ENCODE measurements around the gene MGAT4A. TPM values are rescaled to one million over a fixed set of nuclear protein-coding genes. Genes with fewer than 3 reads are reported as not detected.

Gene MGAT4A
- total and polyA plus RNA-seq, 2 of the 8 experiments (the other 6 are each of a cell fraction or from before 2014, with no cell fraction given): 1.4 to 7.7 TPM

DNA sequence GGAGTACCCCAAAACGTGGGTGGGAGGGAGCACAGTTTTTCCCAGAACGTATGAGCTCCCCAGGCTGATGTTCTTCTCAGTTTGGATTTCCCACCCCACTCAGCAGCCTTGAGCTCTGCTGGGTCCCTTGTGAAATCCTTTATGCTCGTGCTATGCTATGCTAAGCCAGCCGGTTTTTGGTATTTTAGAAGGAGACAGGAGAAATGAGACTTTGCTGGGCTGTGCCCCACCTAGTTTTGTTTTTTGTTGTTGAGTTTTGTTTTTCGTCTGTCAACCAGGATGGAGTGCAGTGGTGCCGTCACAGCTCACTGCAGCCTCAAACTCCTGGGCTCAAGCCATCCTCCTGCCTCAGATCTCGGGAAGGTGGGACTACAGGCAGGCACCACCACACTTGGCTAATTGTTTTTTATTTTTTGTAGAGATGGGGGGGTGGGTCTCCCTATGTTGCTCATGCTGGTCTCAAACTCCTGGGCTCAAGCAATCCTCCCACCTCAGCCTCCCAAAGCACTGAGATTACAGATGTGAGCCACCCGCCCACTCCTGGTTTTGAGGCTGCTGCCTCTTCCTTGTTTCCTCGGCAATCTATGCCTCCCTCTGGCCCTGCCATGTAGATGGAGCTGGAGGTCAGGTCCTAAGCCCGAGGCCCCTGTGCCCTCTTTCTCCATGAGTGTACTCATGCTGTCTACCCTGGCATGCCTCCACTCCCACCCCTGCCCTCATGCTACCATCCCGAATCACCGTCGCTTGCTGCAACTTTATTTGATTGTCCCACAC is 17.5 kb upstream of the MGAT4A start:
- Histone ChIP-seq H3K4me2 (ENCODE audit: insufficient read depth in 1 of 2, low read depth in 2 of 2, low read length in 2 of 2) (no peak overlapping the region), H2BK20ac (ENCODE audit: low read length) (no peak overlapping the region), H3K4me1 (replicated peaks in 1 of 4; ENCODE audit: control insufficient read depth in 3 of 4, insufficient read depth in 4 of 4, low read length in 3 of 4) (peaks cover 0 to 3% (median under 1%) of the 10 kb centered on the region in 4 experiments; a peak in 2 of 7 replicates), H3K79me2 (ENCODE audit: control insufficient read depth in 1 of 2, insufficient read depth in 2 of 2, low read length in 2 of 2) (no peaks in the 10 kb centered on the region), H2BK120ac (replicated peaks; ENCODE audit: low read depth, low read length) (no peak overlapping the region), H4K20me1 (replicated peaks in 1 of 2; ENCODE audit: control insufficient read depth in 1 of 2, insufficient read depth in 2 of 2, low read length in 2 of 2) (no peaks in the 10 kb centered on the region), H3K9me3 (ENCODE audit: insufficient read depth in 2 of 2, low read depth in 1 of 2, low read length in 1 of 2) (no peaks in the 10 kb centered on the region), H2AFZ (ENCODE audit: low read length) (no peak overlapping the region), H2AK5ac (ENCODE audit: low read depth, low read length) (no peak overlapping the region), H4K91ac (replicated peaks; ENCODE audit: insufficient read length, low read length) (peak overlapping the region; percentile 5), H2BK12ac (ENCODE audit: low read depth, low read length) (no peak overlapping the region), H2BK15ac (ENCODE audit: low read length) (no peak overlapping the region), H4K8ac (ENCODE audit: extremely low read depth, insufficient read depth, low read length) (no peak overlapping the region), H3K18ac (ENCODE audit: extremely low read depth, low read length) (no peak overlapping the region), H4K5ac (ENCODE audit: insufficient read length, low read depth, low read length) (no peak overlapping the region), H3K79me1 (ENCODE audit: low read depth, low read length) (no peaks in the 10 kb centered on the region; the same call in 1 of the 2 replicates), H3K27ac (ENCODE audit: low read depth, low read length) (no peak overlapping the region), H3K14ac (ENCODE audit: insufficient read length) (no peak overlapping the region), H3K23ac (ENCODE audit: insufficient read length) (no peak overlapping the region), H3K4me3 (ENCODE audit: extremely low read depth in 1 of 4, insufficient read depth in 2 of 4, low read depth in 3 of 4, low read length in 4 of 4) (no peak overlapping the region), H3K9ac (replicated peaks in 1 of 4; ENCODE audit: extremely low read depth in 1 of 4, low read depth in 3 of 4, low read length in 3 of 4) (no peak overlapping the region), H3K23me2 (ENCODE audit: low read depth, low read length) (no peaks in the 10 kb centered on the region), H3K56ac (replicated peaks; ENCODE audit: insufficient read length, low read depth, low read length) (no peak overlapping the region), H2BK5ac (ENCODE audit: low read depth, low read length) (no peak overlapping the region), H3K27me3 (replicated peaks in 1 of 4; ENCODE audit: control insufficient read depth in 3 of 4, extremely low read depth in 1 of 4, insufficient read depth in 3 of 4, low read length in 3 of 4) (no peaks in the 10 kb centered on the region), H3K36me3 (ENCODE audit: control insufficient read depth in 2 of 4, insufficient read depth in 4 of 4, low read length in 3 of 4) (no peaks in the 10 kb centered on the region), H3K4ac (replicated peaks; ENCODE audit: insufficient read length, low read depth, low read length) (no peak overlapping the region)
- no peak for DNase-seq (ENCODE audit: low read depth in 1 of 2, low spot score in 2 of 2)
- TF ChIP-seq BCL11A (IDR thresholded peaks at IDR 0.05; ENCODE audit: low read depth in 2 of 2, low read length in 2 of 2) (no peak), POLR2AphosphoS5 (IDR thresholded peaks at IDR 0.05; ENCODE audit: low read depth, low read length) (no peak), EZH2 (IDR thresholded peaks at IDR 0.05; ENCODE audit: low read depth, low read length, severe bottlenecking) (no peak), EP300 (IDR thresholded peaks at IDR 0.05; ENCODE audit: borderline replicate concordance in 1 of 2, low read depth in 2 of 2, low read length in 2 of 2) (no peak), ZNF274 (IDR thresholded peaks at IDR 0.05; ENCODE audit: borderline replicate concordance, extremely low read depth, low read length) (no peak), YY1 (IDR thresholded peaks at IDR 0.05; ENCODE audit: low read depth, low read length) (no peak), TBP (IDR thresholded peaks at IDR 0.05; ENCODE audit: low read depth, low read length) (no peak)
- WGBS, 2 experiments (ENCODE audit: extremely low coverage in 1 of 2, insufficient coverage in 1 of 2, insufficient read length in 1 of 2, insufficient replicate concordance in 2 of 2, low coverage in 1 of 2, low lambda C conversion rate in 2 of 2, missing lambda C conversion rate in 1 of 2): 89% methylated on average over 13 of the region's 13 CpGs; no CpG with 5 or more reads in 1 of the 2 experiments
- ChIA-PET POLR2A (ENCODE audit: partially characterized antibody) (no interaction called here), CTCF (ENCODE audit: partially characterized antibody) (interaction anchor here (0.8 to 1.0 kb wide), 2 partner anchors 10 to 27 kb away, joined by 3 read pairs; no protein-coding TSS in a partner anchor)
- FAIRE-seq: no peak

Data from H1 (cell line).